ENCODE data around the gene ITPR1. TPM values are rescaled to one million over a fixed set of nuclear protein-coding genes. Genes with fewer than 3 reads are reported as not detected.
A peak's percentile ranks its signal among the peaks of the same experiment; 100 is the strongest.

Gene ITPR1
- total RNA-seq, 1 donor from 2014 or later: 84.5 TPM

DNA sequence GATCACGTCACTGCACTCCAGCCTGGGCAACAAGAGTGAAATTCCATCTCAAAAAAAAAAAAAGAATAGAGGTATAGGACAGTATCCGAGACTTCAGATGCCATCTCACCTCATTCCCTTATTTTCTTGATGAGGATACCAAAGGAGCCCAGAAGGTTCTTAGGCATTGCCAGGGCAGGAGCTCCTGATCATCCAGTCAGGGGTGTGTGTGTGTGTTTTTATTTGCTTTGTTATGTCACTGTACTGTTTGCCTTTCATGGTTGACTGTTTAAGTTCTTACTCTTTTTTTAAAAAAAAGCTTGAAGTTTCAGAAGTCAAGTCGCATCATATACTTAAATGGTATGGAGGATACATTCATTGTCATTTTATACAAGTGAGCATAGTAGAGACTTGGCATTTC lies 346.1 kb downstream of the ITPR1 start:
- Mint-ChIP-seq H3K27me3 (no peaks in the 10 kb centered on the region), H3K9me3 (peaks cover 7% of the 10 kb centered on the region), H3K4me3 (no peak overlapping the region), H3K4me1 (peaks cover 80% of the 10 kb centered on the region), H3K36me3 (ENCODE audit: low read depth) (peaks cover 57% of the 10 kb centered on the region), H3K27ac (peak overlapping the region; percentile 60)
- DNase-seq: no peak
- intact Hi-C loops (cut with micrococcal nuclease): loop anchor here (10.0 kb wide), 1 partner anchor 286 kb away; the partner anchor contains the start of gene ARL8B

DNA sequence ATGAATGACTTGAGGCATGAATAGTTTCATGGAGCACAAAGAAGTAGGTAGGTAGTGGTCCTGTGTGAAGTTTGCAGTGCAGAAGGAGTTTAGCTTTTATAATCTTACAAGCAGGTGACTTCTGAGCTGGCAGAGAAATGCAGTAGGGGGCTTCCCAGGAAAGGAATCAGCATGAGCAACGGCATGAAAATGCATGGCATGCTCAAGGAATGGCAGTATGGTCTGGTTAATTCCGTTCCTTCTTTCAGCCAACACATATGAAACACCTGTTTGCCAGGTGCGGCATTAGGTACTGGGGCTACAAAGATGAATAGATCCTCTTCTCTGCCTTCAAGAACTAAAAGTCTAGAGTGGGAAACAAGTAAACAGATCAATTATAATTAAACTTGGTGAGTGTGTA lies 348.1 kb downstream of the ITPR1 start:
- DNase-seq: peak; percentile 60
- peaks cover 55% of the 10 kb centered on the region for H3K36me3 Mint-ChIP-seq (ENCODE audit: low read depth)
- H3K27ac Mint-ChIP-seq: peak overlapping the region; percentile 88
- intact Hi-C loops (cut with micrococcal nuclease): no loop called here
- peak overlapping the region; percentile 54 for H3K4me3 Mint-ChIP-seq
- peaks cover 79% of the 10 kb centered on the region for H3K4me1 Mint-ChIP-seq
- H3K9me3 Mint-ChIP-seq: peaks cover 7% of the 10 kb centered on the region
- H3K27me3 Mint-ChIP-seq: no peaks in the 10 kb centered on the region

DNA sequence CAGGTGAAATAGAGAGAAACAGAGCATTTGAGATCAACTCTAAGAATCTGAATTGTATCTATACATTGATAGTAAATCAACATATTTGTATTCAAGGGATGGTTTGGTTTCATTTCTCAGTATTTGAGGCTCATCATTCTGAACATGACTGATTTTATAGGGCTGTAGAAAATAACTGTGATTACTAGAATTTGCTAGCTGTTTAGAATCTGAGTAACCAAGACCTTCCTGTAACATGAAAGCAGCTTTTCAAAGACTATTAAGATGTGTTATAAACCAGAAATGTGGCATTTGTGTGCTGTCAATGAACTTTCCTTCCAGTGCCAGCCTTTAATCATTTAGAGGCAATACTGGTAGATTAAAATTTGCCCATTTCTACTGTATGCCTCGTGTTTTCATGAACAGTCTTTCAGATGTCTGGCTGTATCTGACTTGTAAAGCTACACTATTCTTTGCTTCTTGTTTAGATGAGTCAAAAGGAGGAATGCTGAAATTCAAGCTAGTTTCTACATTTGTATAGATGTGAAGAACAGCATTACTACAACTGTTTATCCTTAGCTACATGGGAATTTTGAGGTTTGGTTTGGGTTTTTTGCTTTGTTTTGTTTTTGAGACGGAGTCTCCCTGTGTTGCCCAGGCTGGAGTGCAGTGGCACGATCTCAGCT lies 348.8 kb downstream of the ITPR1 start:
- intact Hi-C loops (cut with micrococcal nuclease): loop anchor here (1.0 kb wide), 1 partner anchor 8 kb away; no protein-coding TSS in a partner anchor
- Mint-ChIP-seq H3K27me3 (no peaks in the 10 kb centered on the region), H3K9me3 (peaks cover 6% of the 10 kb centered on the region)

DNA sequence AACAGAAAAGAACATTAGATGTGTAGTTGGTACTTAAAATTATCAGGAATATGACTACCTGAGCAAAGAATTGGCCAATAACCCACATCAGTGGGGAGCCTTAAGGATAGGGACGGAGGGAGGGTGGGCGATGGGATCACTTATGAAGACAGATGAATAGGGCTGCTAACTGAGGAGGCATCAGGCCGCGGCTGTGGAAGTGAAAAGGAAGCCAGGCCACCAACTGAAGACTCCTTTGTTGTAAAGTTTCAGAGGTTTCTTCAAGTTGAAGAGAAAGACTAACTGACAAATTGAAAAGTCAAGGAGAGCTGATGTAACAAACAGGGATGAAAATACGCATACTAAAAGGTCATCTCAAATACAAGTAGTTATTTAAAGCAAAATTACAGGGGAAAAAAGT lies 350.5 kb downstream of the ITPR1 start:
- Mint-ChIP-seq H3K27me3 (no peaks in the 10 kb centered on the region), H3K4me1 (peaks cover 70% of the 10 kb centered on the region), H3K36me3 (ENCODE audit: low read depth) (peaks cover 45% of the 10 kb centered on the region), H3K27ac (peak overlapping the region; percentile 82), H3K9me3 (peaks cover 4% of the 10 kb centered on the region), H3K4me3 (peak overlapping the region; percentile 18)
- DNase-seq: peak; percentile 71
- intact Hi-C loops (cut with micrococcal nuclease): no loop called here

More for the DNA sequence above, 348.8 kb downstream of the ITPR1 start:
- peak; percentile 59 for DNase-seq
- Mint-ChIP-seq H3K4me1 (peaks cover 75% of the 10 kb centered on the region), H3K27ac (peak overlapping the region; percentile 88), H3K4me3 (peak overlapping the region; percentile 54), H3K36me3 (ENCODE audit: low read depth) (peaks cover 51% of the 10 kb centered on the region)

DNA sequence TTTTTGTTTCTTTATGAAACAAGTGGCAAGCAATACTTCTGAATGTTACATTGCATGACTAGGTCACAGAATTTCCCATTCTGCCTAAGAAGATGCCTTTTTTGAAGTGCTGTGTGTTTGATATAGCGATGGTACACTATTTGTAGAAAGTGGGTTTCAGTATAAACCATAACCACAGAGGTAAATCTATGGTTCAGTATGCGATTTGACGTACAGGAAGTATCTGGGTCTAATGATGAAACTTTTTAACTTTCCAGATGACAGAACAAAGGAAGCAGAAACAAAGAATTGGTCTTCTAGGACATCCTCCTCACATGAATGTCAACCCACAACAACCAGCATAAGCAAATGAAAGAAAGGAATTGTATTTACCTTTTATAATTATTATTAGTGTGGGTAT lies 352.7 kb downstream of the ITPR1 start:
- peak overlapping the region; percentile 82 for H3K27ac Mint-ChIP-seq
- intact Hi-C loops (cut with micrococcal nuclease): loop anchor here (1.0 kb wide), 2 partner anchors 41 to 131 kb away; no protein-coding TSS in a partner anchor
- peak overlapping the region; percentile 59 for H3K4me3 Mint-ChIP-seq
- DNase-seq: peak; percentile 80
- peaks cover 82% of the 10 kb centered on the region for H3K4me1 Mint-ChIP-seq
- peaks cover 4% of the 10 kb centered on the region for H3K9me3 Mint-ChIP-seq
- H3K27me3 Mint-ChIP-seq: no peaks in the 10 kb centered on the region
- peaks cover 40% of the 10 kb centered on the region for H3K36me3 Mint-ChIP-seq (ENCODE audit: low read depth)

DNA sequence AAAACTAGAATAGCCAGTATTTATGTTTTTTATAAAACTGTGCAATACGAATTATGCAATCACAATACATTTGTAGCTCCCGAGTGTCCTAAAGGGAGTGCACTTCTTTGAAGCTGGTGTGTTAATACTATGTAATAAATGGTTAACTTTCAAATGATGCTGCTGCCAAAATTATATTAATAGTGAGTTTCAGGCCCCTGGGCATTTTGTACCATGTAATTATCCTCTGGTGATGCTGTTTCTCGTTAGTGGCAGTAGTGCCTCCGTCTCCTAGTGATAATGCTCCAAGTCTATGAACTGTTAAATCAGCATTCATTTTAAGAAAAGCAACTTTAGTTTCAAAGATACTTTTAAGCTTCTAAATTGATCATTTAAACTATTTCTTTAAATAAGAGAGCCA lies 353.4 kb downstream of the ITPR1 start:
- no peak overlapping the region for H3K4me3 Mint-ChIP-seq
- peaks cover 82% of the 10 kb centered on the region for H3K4me1 Mint-ChIP-seq
- H3K27me3 Mint-ChIP-seq: no peaks in the 10 kb centered on the region
- H3K36me3 Mint-ChIP-seq (ENCODE audit: low read depth): peaks cover 35% of the 10 kb centered on the region
- peak overlapping the region; percentile 69 for H3K27ac Mint-ChIP-seq
- intact Hi-C loops (cut with micrococcal nuclease): loop anchor here (1.0 kb wide), 2 partner anchors 41 to 131 kb away; no protein-coding TSS in a partner anchor
- peaks cover 4% of the 10 kb centered on the region for H3K9me3 Mint-ChIP-seq
- peak; percentile 57 for DNase-seq

DNA sequence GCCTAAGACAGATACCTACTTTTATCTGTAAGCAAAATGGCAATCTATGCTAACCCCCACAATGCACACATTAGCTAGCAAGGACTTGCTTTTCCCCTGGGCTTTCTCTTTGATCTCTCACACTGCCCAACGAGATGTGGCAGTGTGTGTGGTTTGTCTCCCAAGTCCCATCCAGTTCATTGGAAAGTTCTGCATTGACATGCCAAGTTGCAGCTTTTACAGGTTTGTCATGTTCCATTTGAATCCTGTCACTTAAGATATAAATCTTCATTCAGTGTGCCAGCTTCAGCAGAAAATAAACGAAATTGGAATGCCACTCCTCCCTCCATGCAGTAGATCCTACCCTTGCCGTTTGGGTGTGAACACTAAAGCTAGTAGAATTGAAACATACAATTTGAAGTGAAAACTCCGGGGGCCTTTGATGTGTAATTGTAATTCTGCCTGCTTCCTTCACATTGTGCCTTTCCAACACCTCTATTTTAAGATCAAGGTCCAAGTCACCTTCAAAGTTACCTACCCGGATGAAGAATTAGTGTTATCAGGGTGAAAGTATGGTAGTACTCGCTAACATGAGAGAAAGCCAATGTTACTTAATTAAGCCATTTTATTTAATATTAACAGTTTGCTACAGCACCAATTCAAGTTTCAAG lies 355.2 kb downstream of the ITPR1 start:
- peaks cover 3% of the 10 kb centered on the region for H3K9me3 Mint-ChIP-seq
- peak overlapping the region; percentile 99 for H3K27ac Mint-ChIP-seq
- peaks cover 25% of the 10 kb centered on the region for H3K36me3 Mint-ChIP-seq (ENCODE audit: low read depth)
- peak overlapping the region; percentile 51 for H3K4me3 Mint-ChIP-seq
- peaks cover 76% of the 10 kb centered on the region for H3K4me1 Mint-ChIP-seq
- no peaks in the 10 kb centered on the region for H3K27me3 Mint-ChIP-seq
- DNase-seq: peak; percentile 71
- intact Hi-C loops (cut with micrococcal nuclease): no loop called here

DNA sequence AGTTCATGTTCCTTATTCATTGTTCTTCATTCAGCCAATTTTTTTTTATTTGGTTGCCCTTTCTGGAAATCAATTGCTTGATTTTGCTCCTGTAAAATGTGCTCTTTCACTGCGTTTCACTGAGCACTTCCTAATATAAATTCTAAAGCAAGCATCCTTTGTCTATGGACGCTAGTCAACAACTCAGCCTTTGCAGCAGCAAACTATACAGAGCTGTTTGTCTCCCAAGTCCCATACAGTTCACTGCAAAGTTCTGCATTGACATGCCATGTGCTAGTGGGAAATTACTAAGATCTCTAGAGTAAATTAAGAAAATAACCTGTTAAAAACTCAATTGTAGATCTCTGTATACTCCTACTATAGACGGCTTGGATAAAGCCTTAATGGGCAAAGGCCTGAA lies 356.0 kb downstream of the ITPR1 start:
- H3K27ac Mint-ChIP-seq: peak overlapping the region; percentile 99
- DNase-seq: peak; percentile 59
- no peaks in the 10 kb centered on the region for H3K27me3 Mint-ChIP-seq
- H3K4me3 Mint-ChIP-seq: peak overlapping the region; percentile 58
- peaks cover 78% of the 10 kb centered on the region for H3K4me1 Mint-ChIP-seq
- H3K36me3 Mint-ChIP-seq (ENCODE audit: low read depth): peaks cover 23% of the 10 kb centered on the region
- no peaks in the 10 kb centered on the region for H3K9me3 Mint-ChIP-seq
- intact Hi-C loops (cut with micrococcal nuclease): no loop called here

DNA sequence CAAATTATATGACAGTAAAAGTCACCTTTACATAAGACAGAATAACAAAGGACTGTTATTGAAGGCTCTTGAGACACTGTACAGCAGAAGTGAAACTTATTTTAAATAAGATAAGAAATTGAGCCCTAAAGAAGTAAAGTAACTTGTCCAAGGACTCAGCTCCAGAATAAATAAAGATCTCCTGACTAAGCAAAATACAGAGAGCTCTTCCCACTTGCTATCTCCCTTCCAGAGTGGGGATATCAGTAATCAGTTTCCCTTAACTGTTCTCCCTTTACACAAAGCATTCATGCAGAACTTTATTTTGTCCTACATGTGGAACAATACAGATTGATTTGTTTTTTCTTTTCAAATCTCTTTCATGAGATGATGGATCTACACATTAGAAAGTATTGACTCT lies 356.6 kb downstream of the ITPR1 start:
- DNase-seq: no peak
- Mint-ChIP-seq H3K4me1 (peaks cover 77% of the 10 kb centered on the region), H3K4me3 (peak overlapping the region; percentile 72), H3K9me3 (no peaks in the 10 kb centered on the region), H3K27me3 (no peaks in the 10 kb centered on the region), H3K27ac (peak overlapping the region; percentile 99), H3K36me3 (ENCODE audit: low read depth) (peaks cover 23% of the 10 kb centered on the region)
- intact Hi-C loops (cut with micrococcal nuclease): loop anchor here (1.0 to 10.0 kb wide), 14 partner anchors 7 to 463 kb away; partner anchors contain the start of genes ARL8B and ITPR1

DNA sequence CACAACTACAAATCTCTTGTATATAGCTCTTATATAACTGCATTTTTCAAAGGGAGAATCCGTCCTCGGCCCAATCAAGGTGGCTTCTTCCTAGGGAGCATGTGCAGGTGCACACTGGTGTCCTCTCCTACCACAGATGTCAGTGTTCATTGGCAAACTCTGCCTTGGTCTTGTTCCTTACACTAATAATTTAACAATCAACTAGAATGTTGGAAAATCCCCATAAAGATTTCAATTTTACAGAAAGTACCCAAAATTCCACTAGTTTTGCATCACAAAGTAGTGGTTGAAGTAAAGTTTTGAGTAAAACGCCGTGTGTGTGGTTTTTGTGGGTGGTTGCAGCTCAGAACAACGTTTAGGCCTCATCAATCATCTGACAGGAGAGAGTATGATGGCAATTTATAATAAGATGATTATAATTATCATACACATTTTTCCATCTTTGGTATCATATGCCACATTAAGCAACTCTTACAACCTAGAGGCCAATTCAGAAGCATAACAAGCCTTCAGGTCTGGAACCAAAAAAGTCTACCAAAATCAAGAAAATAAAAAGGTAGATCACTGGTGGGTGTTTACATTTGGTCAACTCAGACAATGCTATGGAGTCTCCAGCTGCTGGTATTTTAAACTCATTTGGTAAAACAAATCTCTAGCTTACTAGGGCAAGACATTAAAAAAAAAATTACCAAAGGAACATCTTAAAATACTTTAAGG lies 357.2 kb downstream of the ITPR1 start:
- intact Hi-C loops (cut with micrococcal nuclease): loop anchor here (1.0 to 10.0 kb wide), 14 partner anchors 8 to 464 kb away; partner anchors contain the start of genes ARL8B and ITPR1
- Mint-ChIP-seq H3K4me1 (peaks cover 77% of the 10 kb centered on the region), H3K36me3 (ENCODE audit: low read depth) (peaks cover 28% of the 10 kb centered on the region), H3K27me3 (no peaks in the 10 kb centered on the region), H3K9me3 (peaks cover 5% of the 10 kb centered on the region), H3K27ac (peak overlapping the region; percentile 99), H3K4me3 (peak overlapping the region; percentile 72)
- peak; percentile 87 for DNase-seq

DNA sequence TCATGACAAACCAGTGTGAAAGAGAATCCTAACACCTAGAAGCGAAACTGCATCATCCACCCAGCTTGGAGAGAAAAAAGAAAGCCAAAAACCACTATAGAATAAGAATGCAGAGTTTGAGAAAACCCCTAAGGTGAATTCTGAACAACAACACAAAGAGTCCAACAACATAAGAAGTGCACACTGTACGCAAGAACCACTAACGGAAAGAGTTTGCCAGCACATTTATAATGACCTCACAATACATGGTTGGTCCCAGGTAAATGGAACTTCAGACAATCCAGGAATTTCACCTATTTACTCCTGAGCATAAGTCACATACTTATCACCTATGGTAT lies 357.7 kb downstream of the ITPR1 start:
- Mint-ChIP-seq H3K9me3 (peaks cover 10% of the 10 kb centered on the region), H3K27ac (peak overlapping the region; percentile 99), H3K27me3 (no peaks in the 10 kb centered on the region), H3K36me3 (ENCODE audit: low read depth) (peaks cover 33% of the 10 kb centered on the region), H3K4me1 (peaks cover 77% of the 10 kb centered on the region), H3K4me3 (peak overlapping the region; percentile 72)
- intact Hi-C loops (cut with micrococcal nuclease): loop anchor here (1.0 to 10.0 kb wide), 17 partner anchors 9 to 464 kb away; partner anchors contain the start of genes ARL8B and ITPR1
- peak; percentile 87 for DNase-seq

DNA sequence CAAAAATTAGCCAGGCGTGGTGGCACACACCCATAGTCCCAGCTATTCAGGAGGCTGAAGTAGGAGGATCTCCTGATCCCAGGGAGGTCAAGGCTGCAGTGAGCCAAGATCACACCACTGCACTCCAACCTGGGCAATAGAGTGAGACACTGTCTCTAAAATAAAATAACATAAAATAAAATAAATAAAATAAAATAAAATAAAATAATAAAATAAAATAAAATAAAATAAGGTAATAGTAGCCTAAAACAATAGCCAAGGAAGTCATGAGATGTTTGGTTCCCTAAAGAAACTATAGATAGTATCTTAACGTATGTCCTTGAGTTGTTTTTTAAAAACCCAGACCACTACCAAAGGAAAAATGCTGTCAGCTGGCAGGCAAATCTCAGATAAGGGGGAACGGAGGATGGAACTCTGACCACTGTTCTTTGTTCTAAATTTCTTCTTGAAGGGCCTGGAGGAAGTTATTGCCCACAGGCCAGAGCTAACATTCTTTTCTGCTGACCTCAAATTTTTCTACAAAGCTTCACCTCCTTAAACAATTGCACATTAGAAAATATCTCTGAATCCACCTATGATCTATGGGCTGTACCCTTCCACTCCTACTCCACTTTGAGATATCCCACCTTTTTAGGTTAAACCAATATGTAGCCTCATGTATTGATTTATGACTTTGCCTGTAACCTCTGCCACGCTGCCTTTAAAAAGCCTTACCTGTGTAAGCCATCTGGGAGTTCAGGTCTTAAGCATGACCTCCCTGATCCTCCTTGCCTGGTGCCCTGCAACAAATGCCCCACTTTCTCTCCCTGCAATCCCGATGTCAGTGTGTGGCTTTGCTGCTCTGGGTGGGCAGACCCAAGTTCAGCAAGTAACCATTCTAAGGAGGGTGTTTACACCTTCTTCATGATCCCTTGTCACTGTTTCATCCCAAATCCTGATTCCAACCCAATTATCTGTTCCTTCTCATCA lies 359.9 kb downstream of the ITPR1 start:
- intact Hi-C loops (cut with micrococcal nuclease): loop anchor here (5.0 to 10.0 kb wide), 2 partner anchors 204 to 358 kb away; partner anchors contain the start of gene ITPR1
- peaks cover 20% of the 10 kb centered on the region for H3K9me3 Mint-ChIP-seq
- H3K4me3 Mint-ChIP-seq: peak overlapping the region; percentile 43
- no peaks in the 10 kb centered on the region for H3K27me3 Mint-ChIP-seq
- H3K36me3 Mint-ChIP-seq (ENCODE audit: low read depth): peaks cover 44% of the 10 kb centered on the region
- peak overlapping the region; percentile 99 for H3K27ac Mint-ChIP-seq
- DNase-seq: peak; percentile 64
- peaks cover 79% of the 10 kb centered on the region for H3K4me1 Mint-ChIP-seq

DNA sequence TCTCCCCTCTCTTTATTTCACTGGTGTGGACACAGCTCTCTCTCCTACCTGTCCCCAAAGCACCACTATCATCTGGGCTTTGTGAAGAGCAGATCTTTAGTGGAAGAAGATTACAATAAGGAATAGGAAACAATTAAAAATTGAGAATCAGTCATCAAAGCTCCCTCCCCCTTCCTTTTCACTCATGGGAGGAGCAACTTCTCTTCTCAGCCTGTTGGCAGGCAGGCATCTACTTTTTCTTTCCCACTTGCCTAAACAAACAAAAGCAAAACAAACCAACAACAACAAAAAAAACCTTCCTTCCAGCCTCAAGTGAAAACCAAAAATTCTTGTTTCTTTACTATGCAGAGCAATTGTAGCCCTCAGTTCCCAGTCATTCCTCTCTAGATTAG lies 360.6 kb downstream of the ITPR1 start:
- intact Hi-C loops (cut with micrococcal nuclease): loop anchor here (5.0 to 10.0 kb wide), 2 partner anchors 204 to 359 kb away; partner anchors contain the start of gene ITPR1
- H3K27ac Mint-ChIP-seq: peak overlapping the region; percentile 90
- peak; percentile 73 for DNase-seq
- H3K36me3 Mint-ChIP-seq (ENCODE audit: low read depth): peaks cover 44% of the 10 kb centered on the region
- H3K9me3 Mint-ChIP-seq: peaks cover 20% of the 10 kb centered on the region
- no peaks in the 10 kb centered on the region for H3K27me3 Mint-ChIP-seq
- H3K4me1 Mint-ChIP-seq: peaks cover 75% of the 10 kb centered on the region
- peak overlapping the region; percentile 43 for H3K4me3 Mint-ChIP-seq

Data from activated CD4-positive, alpha-beta T cell treated with anti-CD3 and anti-CD28 coated beads, Interleukin-2, amount 10 ng/mL, durations not matched to agents 24 days and 14 days (primary cell).